Fibroblast of the aortic adventitia (primary cell): ENCODE results near the gene PDSS2. TPM values are rescaled to one million over a fixed set of nuclear protein-coding genes. Genes with fewer than 3 reads are reported as not detected.

ENCODE experiments used
- DNase-seq: peaks from one replicate; pipeline ENCODE4 v3.0.0-alpha.2; 2010; ENCODE audit warnings: low read depth
- H3K4me3 ChIP-seq: 2 replicates; pipeline ENCODE4 v1.5.1; 2011; ENCODE audit warnings: low read depth, mild to moderate bottlenecking, control low read depth, low read length, moderate library complexity
- CTCF ChIP-seq: IDR thresholded peaks from 2 replicates; pipeline ENCODE4 v1.5.1; 2011; ENCODE audit warnings: mild to moderate bottlenecking, low read length, control low read depth, inconsistent platforms; ENCODE audit not compliant: insufficient read depth
- total RNA-seq: library from RNA; depleted of rRNA; stranded (reverse); fragments of >200 nt; gene quantifications from 2 replicates; pipeline ENCODE4 v1.2.3, GENCODE V29; 2012; ENCODE audit warnings: low replicate concordance

The PDSS2 gene, protein sequence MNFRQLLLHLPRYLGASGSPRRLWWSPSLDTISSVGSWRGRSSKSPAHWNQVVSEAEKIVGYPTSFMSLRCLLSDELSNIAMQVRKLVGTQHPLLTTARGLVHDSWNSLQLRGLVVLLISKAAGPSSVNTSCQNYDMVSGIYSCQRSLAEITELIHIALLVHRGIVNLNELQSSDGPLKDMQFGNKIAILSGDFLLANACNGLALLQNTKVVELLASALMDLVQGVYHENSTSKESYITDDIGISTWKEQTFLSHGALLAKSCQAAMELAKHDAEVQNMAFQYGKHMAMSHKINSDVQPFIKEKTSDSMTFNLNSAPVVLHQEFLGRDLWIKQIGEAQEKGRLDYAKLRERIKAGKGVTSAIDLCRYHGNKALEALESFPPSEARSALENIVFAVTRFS
- total RNA-seq: 10.1 and 14.4 TPM in 2 replicates

- DNase-seq: peak; percentile 95
- peak within 1 kb of the TSS; percentile 82 for H3K4me3 ChIP-seq
- peak; percentile 69 for TF ChIP-seq CTCF
These were observed at the start of gene PDSS2 for GRCh38 chr6:107459283-107460082. TSS of gene PDSS2 (minus strand) at chr6:107459564. CDS start at chr6:107459285, 279 bp downstream.

GRCh38 chr6:107506145-107506544 lies 46.8 kb upstream of the PDSS2 start:
- DNase-seq: no peak
- H3K4me3 ChIP-seq: no peak overlapping the region
- no peak for TF ChIP-seq CTCF

GRCh38 chr6:107504270-107505026 lies 45.1 kb upstream of the PDSS2 start:
- no peak for DNase-seq
- TF ChIP-seq CTCF: no peak
- H3K4me3 ChIP-seq: no peak overlapping the region

DNA sequence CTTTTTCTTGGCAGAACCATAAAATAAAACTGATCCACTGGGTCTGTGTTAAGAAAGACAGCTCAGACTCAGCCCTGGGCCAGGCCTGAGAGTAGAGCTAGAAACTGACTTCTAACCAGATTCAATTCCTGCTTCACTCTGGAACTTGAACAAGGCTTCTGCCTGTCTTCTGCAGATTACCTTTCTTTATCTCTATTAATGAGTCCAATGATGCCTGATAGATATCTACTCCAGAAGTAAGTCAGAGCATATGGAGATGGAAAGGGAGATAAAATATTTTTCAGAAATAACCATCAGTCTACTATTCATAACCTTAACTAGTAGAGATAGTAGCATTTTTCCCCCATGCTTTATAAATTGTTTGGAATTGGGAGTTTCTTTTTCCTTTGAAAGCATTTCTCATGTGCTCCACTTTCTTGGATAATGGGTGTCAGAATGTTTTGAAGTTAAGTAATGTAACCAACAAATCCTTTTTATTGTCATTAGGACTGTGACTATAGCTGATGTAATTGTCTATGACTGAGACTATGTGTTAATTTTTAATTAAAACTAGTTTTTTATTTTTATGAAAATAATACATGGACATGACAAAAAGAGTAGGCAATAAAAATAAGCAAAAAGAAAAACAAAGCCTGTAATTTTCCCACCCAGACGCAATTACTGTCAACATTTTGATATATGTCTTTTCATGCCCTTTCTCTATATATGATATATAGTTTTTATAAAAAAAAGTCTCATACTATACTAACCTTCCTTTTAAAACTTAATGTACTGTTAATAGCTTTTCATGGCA lies 37.7 kb upstream of the PDSS2 start:
- DNase-seq: no peak
- no peak for TF ChIP-seq CTCF
- no peak overlapping the region for H3K4me3 ChIP-seq

- TF ChIP-seq CTCF: no peak
- H3K4me3 ChIP-seq: no peak overlapping the region
- no peak for DNase-seq
These were observed 36.6 kb upstream of the PDSS2 start for GRCh38 chr6:107495971-107496370.

GRCh38 chr6:107495196-107495643 lies 35.9 kb upstream of the PDSS2 start:
- DNase-seq: peak; percentile 75
- no peak for TF ChIP-seq CTCF
- H3K4me3 ChIP-seq: peak overlapping the region; percentile 45
